ENCODE results near the gene CD200R1L.

CD200R1L gene

DNA sequence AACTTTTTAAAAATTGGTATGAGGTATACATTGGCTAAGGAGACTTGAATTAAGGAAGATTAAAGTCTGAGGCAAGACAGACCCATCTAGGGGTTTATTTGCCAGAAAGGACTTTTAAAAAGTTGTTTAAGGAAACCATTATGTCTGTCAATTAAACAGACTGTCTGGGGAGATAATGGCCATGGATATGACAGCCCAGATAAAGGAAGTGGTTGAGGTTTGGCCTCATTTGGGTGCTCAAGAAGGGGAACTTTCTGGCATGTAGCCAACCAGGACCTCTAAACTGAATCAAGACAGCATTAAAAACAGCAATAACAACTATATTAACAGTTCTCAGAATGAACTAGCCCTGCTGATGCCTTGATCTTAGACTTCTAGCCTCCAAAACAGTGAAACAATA lies 9.9 kb upstream of the CD200R1L start:
- no peak for TF ChIP-seq GATA3 (IDR thresholded peaks at IDR 0.05; ENCODE audit: low read depth, low read length)
- no peak for TF ChIP-seq GATA2 (IDR thresholded peaks at IDR 0.05; ENCODE audit: low read depth, low read length)

- TF ChIP-seq GATA2 (IDR thresholded peaks at IDR 0.05; ENCODE audit: low read depth, low read length), result no peak; the same call in 1 of the 2 replicates
- TF ChIP-seq GATA3 (IDR thresholded peaks at IDR 0.05; ENCODE audit: low read depth, low read length), result 0 out of 2 replicates have a peak, but pooled peaks have one; percentile 22
Measured at GRCh38 chr3:112855883-112856282, 9.2 kb upstream of the CD200R1L start.

DNA sequence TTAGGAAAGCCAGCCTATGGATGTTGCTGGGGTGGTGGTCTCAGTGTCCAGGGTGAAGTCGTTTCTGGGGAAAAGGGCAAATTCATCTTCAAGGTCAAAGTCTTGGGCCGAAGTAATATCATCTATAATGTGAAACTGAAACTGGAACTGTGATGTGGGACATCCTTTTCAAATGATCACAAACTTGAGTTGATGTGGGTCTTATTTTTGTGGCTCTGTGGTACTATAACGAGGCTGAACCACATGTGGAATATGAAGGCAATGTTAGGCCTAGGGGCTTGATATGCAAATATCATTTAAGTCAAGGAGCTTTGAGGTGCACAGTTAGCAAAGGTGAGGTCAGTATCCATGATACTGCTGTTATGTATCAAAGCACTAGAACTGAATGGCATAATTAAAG lies 1.5 kb upstream of the CD200R1L start:
- no peak for TF ChIP-seq GATA3 (IDR thresholded peaks at IDR 0.05; ENCODE audit: low read depth, low read length)
- no peak for TF ChIP-seq GATA2 (IDR thresholded peaks at IDR 0.05; ENCODE audit: low read depth, low read length)

DNA sequence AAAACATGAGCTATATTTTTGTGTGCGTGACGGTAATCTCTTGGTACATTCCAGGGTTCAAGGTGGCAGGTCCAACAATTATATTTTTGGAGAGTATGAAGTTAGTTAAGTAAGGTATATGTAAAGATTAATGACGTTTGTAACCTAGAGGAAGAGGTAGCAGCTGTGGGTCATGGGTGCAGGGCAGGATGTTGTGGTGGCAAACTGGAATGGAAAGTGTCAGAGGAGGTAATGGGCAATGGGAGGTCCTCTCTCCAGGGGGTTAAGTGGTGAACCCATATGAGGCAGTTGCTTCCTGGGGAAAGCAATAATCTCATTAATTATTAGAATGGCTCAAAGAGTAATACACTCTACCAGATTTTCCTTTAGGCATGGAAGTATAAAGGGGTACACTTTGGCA lies 1.0 kb upstream of the CD200R1L start:
- TF ChIP-seq GATA2 (IDR thresholded peaks at IDR 0.05; ENCODE audit: low read depth, low read length), result no peak
- no peak for TF ChIP-seq GATA3 (IDR thresholded peaks at IDR 0.05; ENCODE audit: low read depth, low read length)

- TF ChIP-seq GATA2 (IDR thresholded peaks at IDR 0.05; ENCODE audit: low read depth, low read length) (no peak), GATA3 (IDR thresholded peaks at IDR 0.05; ENCODE audit: low read depth, low read length) (no peak)
Measured at GRCh38 chr3:112845772-112846171, 892 bp downstream of the CD200R1L start.

DNA sequence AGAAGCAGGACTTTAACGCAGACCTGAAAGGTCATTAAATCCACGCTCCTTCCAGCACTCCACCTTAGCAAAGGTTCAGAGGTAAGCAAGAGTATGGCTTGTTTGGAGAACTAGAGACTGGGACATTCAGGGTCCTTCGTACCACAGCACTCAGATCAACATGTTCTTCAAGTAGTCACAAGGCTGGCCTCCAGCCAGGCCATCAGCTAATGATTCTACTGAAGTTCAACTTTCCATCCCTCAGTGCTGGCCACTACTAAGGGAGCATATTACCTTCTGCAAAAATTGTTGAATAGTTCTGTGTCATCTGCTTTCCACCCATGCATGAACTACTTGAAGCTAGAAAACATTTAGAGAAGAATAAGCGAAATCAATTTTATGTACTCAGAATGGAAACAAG lies 17.6 kb downstream of the CD200R1L start:
- TF ChIP-seq GATA3 (IDR thresholded peaks at IDR 0.05; ENCODE audit: low read depth, low read length) (no peak), GATA2 (IDR thresholded peaks at IDR 0.05; ENCODE audit: low read depth, low read length) (no peak)

GRCh38 chr3:112822064-112823055 lies 24.3 kb downstream of the CD200R1L start:
- TF ChIP-seq GATA2 (IDR thresholded peaks at IDR 0.05; ENCODE audit: low read depth, low read length), result no peak
- TF ChIP-seq GATA3 (IDR thresholded peaks at IDR 0.05; ENCODE audit: low read depth, low read length), result no peak

DNA sequence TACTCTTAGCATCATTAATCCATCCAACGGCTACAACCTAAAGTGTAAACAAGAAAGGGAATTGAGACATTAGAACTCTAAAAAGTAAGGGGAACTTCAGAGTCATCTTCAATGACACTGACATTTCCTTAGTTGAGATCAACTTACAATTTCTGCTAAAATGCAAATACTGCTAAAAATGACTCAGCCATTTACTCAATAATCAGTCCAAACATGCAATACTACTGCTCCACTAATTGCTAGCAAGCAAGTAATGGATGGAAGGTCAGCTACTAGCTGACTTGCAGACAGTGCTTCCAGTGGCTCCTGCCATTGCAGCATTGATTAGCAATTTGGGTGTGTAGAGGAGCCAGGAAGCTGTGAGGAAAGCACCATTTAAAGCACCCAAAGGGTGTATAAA lies 28.4 kb downstream of the CD200R1L start:
- no peak for TF ChIP-seq GATA2 (IDR thresholded peaks at IDR 0.05; ENCODE audit: low read depth, low read length)
- no peak for TF ChIP-seq GATA3 (IDR thresholded peaks at IDR 0.05; ENCODE audit: low read depth, low read length)

DNA sequence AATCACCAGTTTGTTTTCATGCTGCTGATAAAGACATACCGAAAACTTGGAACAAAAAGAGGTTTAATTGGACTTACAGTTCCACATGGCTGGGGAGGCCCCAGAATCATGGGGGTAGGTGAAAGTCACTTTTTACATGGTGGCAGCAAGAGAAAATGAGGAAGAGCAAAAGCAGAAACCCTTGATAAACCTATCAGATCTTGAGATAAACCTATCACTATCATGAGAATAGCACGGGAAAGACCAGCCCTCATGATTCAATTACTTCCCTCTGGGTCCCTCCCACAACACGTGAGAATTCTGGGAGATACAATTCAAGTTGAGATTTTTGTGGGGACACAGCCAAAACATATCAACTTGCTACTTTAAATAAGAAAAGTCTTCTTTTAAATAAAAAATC lies 28.9 kb downstream of the CD200R1L start:
- TF ChIP-seq GATA2 (IDR thresholded peaks at IDR 0.05; ENCODE audit: low read depth, low read length) (no peak), GATA3 (IDR thresholded peaks at IDR 0.05; ENCODE audit: low read depth, low read length) (no peak)

DNA sequence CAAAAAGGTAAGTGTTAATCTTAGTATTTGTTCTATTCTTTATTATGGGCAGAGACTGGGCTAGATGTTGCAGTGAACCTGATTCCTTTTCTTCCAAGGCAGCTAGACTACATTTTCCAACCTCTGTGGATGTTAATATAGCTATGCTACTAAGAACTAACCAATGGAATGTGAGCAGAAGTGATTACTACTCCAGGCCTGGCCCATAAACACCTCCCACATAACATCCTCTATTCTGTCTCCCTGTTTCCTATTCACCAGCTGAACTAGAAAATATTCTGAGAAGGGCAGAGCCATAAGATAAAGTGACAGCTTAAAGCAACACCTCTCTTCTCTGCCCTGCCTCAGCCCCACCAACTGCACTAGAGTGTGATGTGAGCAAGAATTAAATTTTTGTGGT lies 29.4 kb downstream of the CD200R1L start:
- TF ChIP-seq GATA3 (IDR thresholded peaks at IDR 0.05; ENCODE audit: low read depth, low read length) (no peak), GATA2 (IDR thresholded peaks at IDR 0.05; ENCODE audit: low read depth, low read length) (no peak)

GRCh38 chr3:112815981-112816380 lies 30.7 kb downstream of the CD200R1L start:
- TF ChIP-seq GATA3 (IDR thresholded peaks at IDR 0.05; ENCODE audit: low read depth, low read length), result no peak
- no peak for TF ChIP-seq GATA2 (IDR thresholded peaks at IDR 0.05; ENCODE audit: low read depth, low read length)

- no peak for TF ChIP-seq GATA3 (IDR thresholded peaks at IDR 0.05; ENCODE audit: low read depth, low read length)
- TF ChIP-seq GATA2 (IDR thresholded peaks at IDR 0.05; ENCODE audit: low read depth, low read length), result no peak
Measured at GRCh38 chr3:112814266-112814665, 32.4 kb downstream of the CD200R1L start.

- TF ChIP-seq GATA2 (IDR thresholded peaks at IDR 0.05; ENCODE audit: low read depth, low read length) (no peak), GATA3 (IDR thresholded peaks at IDR 0.05; ENCODE audit: low read depth, low read length) (no peak)
Measured at GRCh38 chr3:112813723-112814171, 32.9 kb downstream of the CD200R1L start.

GRCh38 chr3:112813016-112813415 lies 33.6 kb downstream of the CD200R1L start:
- no peak for TF ChIP-seq GATA2 (IDR thresholded peaks at IDR 0.05; ENCODE audit: low read depth, low read length)
